HG03442 (cell line): ENCODE data around the gene SELENOI.
"Not testable (repeated sequence)": the region's sequence is repeated elsewhere in the genome, so short reads cannot be mapped to it uniquely, and the experiment has no call there.

ENCODE experiments used
- ATAC-seq: cut with Tn5 transposase; IDR thresholded peaks from one replicate; pipeline ENCODE4 v1.9.1; 2021; ENCODE audit warnings: mild to moderate bottlenecking, moderate library complexity; ENCODE audit not compliant: unreplicated experiment

The SELENOI gene

DNA sequence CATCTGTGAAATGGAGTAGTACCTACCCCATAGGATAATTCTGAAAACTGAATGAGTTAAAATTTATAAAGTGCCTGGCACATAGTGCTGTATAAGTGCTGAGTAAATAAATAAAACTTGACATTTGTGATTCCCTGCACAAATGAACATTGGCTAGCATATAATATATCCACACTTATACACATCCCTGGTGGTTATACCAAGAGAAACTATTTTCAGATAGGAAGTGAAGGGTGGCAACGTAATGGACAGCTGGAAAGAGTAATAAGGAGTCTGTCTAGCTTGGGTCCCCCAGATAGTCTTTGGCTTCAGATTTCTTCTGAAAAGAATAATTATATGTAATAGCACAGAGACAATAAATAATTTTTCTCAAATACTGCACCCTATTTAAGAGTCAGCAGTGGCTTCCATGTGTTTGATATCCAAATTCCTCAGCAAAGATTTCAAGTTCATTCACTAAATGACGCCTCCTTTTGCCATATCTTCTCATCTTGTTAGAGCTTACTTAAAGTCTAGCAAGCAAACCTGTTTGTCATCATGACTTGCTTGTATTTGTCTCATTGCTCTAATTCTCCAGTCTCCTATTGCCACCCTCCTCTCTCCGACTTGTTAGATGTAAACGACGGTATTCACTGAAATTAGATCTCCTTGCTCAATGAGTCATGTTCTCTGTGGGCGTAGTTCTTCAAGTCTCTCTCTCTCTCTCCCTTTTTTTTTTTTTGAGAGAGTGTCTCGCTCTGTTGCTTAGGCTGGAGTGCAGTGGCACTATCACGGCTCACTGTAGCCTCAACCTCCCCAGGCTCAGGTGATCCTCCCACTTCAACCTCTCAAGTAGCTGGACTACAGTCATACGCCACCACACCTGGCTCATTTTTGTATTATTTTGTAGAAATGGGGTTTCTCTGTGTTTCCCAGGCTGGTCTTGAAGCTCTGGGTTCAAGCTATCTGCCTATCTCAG lies 9.4 kb downstream of the SELENOI start:
- no peak for ATAC-seq

DNA sequence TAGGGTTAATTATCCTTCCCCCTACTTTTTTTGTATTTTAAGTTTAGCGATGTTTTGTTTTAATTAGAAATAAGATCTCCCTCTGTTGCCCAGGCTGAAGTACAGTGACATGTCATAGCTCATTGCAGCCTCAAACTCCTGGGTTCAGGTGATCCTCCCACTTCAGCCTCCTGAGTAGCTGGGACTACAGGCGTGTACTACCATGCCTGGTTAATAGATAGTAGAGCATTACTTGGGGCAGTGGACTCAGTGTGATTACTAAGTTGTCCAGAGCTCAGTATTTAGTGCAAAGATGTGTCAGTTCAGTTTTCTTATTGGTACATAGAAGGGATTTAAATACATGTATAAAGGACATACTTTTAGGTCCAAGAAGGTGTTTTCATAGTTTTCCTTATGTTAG lies 10.2 kb downstream of the SELENOI start:
- ATAC-seq, result no peak

DNA sequence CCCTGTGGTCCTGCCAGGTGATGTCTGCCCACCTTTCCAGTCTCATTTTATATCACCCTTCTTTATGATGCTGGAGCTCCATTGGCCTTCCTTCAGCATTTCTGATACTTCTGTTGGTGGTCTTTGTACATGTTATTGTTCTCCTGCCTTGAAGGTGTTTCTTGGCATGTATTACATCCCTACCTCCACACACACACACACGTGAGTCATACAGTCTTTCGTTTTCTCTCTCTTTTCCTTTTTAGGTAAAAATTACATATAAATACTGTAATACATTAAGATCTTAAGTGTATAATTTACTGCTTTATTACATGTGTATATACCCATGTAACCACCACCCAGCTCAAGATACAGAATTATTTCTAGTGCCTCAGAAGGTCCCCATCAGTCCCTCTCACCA lies 10.8 kb downstream of the SELENOI start:
- no peak for ATAC-seq

DNA sequence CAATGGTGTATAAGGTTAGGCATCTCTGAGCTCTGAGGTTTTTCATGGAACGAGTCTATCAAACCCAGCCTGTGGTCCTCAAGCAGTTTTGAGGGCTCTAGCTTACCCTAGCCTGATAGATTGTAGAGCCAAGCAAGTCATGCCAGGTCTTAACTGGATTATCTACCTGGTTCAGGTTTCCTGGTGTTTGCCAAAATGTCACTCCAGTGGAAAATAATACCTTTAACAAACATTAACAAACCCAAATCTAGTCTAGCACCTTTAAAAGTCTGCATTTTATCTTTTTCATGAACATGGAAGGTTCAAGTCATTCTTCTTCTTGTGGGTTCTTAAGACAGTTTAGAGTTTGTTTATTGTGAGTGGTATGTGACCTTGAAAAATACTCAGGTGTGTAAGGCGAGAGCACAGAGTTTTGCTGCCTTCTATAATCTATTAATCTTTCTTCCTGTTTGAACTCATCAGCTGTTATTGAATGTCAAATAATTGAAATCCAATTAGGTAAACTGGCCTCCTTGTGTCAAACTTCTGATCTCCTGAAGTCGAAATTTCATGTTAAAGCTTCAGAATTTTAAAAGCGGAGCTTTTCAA lies 14.0 kb downstream of the SELENOI start:
- ATAC-seq, result no peak

DNA sequence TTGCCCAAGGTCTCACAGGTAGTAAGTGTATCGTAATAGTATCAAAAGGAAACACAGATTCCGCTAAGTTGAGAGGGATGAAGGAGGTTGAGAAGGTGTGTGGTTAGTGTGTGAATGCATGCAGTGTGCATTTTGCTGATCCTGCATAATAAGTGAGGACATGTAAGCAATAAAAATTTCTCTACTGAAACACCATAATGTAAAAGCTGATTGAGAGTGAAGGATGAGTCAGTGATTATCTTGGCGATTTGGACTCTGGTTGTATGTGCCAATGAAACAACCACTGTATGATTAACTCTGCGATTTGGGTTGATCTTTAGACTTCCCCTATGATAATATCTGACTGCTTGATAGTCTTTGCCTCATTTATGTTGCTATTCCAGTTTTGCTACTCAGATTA lies 17.4 kb downstream of the SELENOI start:
- ATAC-seq, result no peak

DNA sequence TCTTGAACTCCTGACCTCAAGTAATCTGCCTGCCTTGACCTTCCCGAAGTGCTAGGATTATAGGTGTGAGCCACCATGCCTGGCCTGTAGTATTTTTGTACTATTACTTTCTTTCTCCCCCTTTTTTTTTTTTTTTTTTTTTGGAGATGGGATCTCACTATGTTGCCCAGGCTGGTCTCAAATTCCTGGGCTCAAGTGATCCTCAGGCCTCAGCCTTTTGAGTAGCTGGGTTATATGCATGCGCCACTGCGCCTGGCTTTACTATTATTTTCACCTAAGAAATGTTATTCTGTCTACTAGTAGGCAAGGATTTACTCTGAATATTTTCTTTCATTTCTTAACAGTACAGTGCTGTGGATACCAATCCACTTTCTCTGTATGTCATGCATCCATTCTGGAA lies 18.0 kb downstream of the SELENOI start:
- no peak for ATAC-seq

DNA sequence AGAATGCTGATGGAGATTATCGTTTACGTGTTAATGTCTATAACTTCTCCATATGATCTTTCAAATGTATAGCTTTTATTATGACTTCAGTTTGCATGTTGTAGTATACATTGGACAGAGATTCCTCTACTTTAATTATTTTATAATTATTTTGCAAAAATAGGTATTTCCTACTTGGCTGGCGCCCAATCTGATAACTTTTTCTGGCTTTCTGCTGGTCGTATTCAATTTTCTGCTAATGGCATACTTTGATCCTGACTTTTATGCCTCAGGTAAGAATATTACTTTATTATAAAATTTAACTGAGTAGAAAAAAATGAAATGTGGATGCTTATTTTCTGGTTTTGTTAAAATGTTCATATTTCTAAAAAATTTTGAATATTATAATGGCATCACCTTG lies 18.7 kb downstream of the SELENOI start:
- no peak for ATAC-seq

DNA sequence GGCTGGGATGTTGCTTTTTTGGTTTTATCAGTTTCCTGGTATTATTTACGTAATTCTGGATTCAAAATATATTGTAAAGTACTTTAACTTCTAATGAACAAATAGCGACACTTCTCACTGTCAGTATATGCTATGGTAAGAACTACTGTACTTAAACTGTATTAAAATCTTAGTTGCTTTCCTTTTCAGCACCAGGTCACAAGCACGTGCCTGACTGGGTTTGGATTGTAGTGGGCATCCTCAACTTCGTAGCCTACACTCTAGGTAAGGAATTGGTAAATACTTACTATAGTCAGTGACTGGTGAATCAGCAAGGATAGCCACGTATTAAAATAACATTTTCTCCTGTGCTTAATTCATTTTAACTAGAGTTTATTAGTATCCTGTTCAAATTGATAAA lies 21.0 kb downstream of the SELENOI start:
- ATAC-seq, result no peak

DNA sequence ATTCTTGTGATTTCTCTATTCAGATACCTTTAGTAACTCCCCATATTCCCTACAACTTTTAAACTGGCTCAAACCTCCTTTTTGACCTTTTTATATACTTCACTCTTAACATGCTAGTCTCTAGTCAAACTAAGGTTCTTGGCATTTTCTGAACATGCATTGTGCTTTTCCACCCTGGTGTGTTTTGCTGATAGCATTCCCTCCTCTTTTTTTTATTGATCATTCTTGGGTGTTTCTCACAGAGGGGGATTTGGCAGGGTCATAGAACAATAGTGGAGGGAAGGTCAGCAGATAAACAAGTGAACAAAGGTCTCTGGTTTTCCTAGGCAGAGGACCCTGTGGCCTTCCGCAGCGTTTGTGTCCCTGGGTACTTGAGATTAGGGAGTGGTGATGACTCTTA lies 23.7 kb downstream of the SELENOI start:
- not testable (repeated sequence) for ATAC-seq

DNA sequence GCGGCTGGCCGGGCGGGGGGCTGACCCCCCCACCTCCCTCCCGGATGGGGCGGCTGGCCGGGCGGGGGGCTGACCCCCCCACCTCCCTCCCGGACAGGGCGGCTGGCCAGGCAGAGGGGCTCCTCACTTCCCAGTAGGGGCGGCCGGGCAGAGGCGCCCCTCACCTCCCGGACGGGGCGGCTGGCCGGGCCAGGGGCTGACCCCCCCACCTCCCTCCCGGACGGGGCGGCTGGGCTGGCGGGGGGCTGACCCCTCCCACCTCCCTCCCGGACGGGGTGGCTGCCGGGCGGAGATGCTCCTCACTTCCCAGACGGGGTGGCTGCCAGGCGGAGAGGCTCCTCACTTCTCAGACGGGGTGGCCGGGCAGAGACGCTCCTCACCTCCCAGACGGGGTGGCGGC lies 25.0 kb downstream of the SELENOI start:
- ATAC-seq, result not testable (repeated sequence)

DNA sequence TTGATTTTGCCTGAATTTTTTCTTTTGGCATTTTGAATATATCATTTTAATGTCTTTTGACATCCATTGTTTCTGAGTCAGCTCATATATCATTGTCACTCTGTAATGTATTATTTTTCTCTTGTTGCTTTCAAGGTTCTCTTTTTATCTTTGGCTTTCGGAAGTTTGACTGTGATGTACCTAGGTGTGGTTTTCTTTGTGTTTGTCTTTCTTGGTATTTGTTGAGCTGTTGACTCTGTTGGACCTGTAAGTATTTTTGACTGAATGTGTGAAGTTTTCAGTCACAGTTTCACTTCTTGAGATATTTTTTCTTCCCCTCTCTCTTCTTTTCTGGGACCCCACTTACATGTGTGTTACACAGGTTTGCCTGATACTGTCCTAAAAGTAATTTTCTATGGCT lies 30.9 kb downstream of the SELENOI start:
- no peak for ATAC-seq

DNA sequence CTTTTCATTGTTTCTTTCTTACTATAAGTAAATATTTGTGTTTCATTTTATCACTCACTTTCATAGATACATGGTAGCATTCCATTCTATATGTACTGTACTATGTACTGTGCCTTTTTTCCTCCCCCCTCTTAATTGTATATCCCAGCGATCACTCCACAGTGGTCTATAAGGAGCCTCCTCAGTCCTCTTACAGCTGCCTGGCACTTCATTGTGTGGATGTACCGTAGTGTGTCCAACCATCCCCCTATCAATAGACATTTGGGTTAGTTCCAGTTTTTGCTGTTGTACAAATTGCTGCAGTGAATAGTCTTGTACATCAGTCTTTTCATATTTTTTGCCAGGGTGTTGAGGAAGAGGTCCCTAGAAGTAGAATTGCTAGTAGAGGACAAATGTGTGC lies 34.3 kb downstream of the SELENOI start:
- ATAC-seq, result no peak

DNA sequence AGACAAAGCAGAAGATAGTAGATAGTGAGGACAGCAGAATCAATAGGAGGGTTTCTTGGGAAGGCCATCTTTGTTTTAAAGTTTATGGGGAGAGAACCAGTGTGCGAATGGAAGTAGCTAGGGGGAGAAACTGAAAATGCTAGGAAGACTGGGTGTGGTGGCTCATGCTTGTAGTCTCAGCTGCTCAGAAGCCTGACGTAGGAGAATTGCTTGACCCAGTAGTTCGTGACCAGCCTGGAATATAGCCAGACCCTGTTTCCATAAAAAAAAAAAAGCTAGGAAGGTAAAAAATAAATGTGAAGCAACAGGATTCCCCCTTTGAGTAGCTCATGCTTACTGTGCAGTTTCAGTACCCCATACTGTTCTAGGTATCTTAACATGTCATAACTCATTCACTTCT lies 36.6 kb downstream of the SELENOI start:
- no peak for ATAC-seq

DNA sequence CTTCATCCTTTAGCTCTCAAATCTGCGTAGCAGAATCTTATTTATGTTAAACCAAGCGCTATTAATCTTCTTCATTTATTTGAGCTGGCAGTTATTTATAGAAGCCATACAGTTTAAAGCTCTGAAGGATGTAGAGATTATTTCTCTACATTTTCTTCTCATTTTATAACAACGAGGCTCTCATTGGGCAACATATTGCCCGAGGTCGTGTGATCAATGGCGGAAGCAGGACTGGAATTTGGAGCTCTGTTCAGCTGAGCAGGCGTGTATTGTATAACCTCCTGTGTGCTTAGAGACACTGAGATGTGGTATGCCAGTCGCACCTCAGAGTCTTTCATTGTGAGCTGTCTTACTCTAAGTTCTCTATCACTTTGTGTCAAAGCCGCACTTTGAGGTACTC lies 38.2 kb downstream of the SELENOI start:
- no peak for ATAC-seq

DNA sequence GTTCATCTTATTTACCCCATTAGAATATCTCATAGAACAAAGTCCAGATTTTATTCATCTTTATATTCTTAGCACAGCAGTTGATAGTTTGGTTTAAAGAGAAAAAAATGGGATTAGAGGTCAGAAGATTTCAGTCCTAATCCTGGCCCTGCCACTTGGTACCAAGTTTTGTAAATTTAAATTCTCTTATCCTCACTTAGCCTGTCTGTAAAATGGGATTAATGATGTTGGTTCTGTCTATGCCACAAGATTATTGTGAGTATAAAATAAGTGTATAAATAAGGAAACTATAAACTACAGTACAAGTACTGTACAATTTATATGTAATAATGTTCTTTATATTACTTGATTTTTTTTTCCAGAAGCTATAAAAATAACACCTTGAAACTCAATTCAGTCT lies 38.7 kb downstream of the SELENOI start:
- ATAC-seq, result no peak

DNA sequence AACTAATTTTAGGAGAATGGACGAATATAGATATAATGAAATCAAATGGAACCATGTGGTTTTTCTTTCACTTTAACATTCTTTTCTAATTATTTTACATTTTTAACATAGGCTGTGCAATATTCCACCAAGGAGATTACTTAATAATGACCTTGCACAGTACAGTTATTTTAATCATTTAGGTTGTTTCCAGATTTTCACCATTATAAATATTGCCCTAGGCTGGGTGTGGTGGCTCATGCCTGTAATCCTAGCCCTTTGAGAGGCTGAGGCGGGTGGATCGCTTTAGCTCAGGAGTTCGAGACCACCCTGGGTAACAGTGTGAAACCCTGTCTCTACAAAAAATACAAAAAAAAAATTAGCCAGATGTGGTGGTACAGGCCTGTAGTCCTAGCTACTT lies 41.2 kb downstream of the SELENOI start:
- no peak for ATAC-seq

DNA sequence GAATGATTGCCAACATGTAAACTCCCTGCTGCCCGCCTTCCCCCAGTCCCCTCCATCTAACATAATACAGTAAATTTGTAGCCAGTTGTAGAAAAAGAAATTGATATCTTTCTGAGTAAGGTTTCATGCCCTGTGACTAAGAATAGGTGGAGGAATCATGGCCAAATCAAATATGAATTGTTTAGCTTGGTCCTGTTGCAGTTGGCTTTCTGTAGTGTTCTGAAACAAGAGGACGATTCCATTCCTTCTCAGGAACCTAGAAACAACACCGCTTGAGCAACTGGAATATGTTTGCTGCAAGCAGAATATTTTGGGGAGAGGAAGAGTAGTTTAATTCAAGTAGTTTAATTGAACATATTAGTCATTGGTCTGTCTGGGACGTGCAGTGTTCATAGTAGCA lies 48.8 kb downstream of the SELENOI start:
- no peak for ATAC-seq

DNA sequence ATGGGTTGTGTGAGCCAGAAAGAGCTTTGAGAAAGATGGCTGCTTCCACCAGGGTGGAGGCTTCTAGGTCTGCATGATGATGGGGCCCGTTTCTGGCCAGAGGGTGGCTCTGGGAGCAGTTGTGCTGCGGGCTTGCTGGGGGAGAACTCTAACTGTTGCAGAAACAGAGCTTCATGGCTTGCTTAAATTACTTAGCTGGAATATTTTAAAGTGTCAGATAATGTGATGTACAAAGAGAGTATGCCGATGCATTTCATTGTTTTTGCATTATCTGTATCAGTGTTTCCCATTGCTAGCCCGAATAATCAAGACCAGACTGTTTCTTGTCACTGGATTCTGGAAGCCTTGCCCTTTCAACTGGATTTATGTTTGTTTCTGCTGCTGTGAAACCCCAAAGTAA lies 49.5 kb downstream of the SELENOI start:
- no peak for ATAC-seq

DNA sequence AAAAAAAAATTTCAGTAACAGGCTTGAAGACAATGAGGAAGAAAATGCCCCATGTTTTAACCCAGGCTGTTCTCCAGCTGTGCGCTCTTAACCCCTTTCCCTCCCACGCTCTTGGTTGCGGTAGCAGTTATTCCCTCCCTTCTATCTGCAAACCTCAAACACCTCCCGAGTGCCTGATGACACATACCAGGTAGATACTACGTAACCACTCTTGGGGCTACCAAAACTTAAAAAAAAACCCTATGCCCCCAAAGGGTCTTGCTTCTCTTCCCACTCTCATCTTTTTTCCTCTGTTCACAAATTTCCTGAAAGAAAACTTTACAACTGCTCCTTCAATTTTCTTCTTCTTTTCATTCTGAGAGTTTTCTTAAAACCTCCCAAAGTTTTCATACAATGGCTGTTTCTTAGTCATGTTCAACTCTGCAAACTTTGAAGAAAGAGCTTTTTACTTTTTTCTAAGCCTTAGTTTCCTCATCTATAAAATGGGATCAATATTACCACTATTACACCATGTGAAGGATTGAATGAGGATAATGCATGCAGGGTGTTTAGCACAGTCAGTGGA lies 50.9 kb downstream of the SELENOI start:
- no peak for ATAC-seq

DNA sequence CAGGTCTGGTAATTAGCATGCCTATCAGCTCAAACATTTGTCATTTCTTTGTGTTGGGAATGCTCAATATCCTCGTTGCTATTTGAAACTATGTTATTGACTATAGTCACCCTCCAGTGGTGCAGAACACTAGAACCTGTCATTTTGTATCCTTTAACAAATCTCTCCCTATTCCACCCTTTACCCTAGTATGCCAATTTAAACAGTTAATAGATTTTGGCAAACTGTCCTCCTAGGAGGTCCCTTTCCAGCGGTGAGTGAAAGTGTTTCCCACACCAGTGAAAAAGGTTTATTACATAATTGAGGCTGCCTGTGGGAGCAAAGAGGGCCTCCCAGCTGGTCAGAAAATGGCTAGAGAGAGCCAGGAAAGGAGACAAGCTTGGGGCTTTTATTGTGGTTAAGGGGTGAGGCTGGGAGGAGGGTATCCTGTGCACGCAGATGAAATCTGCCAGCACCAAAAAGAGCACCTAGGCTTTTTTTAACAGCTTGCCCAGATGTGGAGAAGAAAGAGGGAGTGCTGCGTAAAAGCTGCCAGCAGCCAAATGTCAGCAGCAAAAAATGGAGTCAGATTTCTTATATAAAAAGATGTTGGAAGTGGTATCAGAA lies 53.9 kb downstream of the SELENOI start:
- no peak for ATAC-seq

DNA sequence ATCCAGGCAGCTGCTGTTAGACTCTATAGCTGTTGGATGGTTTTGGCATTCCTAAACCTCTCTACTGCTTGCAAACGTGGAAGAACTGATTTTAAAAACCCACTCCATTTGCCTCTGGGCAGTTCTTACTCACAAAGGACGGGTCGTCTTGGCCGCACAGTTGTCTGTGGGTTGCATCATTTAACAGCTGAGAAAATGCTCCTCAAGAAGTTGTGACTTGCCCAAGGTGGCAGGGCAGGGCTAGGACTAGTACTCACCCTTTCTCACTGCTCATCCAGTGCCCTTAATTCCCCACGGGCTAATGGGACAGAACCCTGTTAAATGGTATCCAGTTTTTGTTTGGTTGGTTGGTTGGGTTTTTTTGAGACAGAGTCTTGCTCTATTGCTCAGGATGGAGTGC lies 54.8 kb downstream of the SELENOI start:
- ATAC-seq, result no peak
